HL-60 (cell line): ENCODE data around the gene ZNF638.

Experiments used
- CTCF ChIP-seq: IDR thresholded peaks from one replicate; pipeline ENCODE4 v1.5.1; 2011; ENCODE audit warnings: low read length, control low read depth, inconsistent platforms; ENCODE audit not compliant: insufficient read depth
- GABPA ChIP-seq: IDR thresholded peaks from 2 replicates; pipeline ENCODE4 v1.6.1; 2012; ENCODE audit warnings: low read depth
- POLR2AphosphoS5 ChIP-seq: IDR thresholded peaks from 2 replicates; pipeline ENCODE4 v1.6.1; 2012; ENCODE audit warnings: low read depth
- REST ChIP-seq: IDR thresholded peaks from 2 replicates; pipeline ENCODE4 v1.6.1; 2012; ENCODE audit warnings: low read depth; ENCODE audit not compliant: insufficient replicate concordance

- TF ChIP-seq CTCF: no peak
- no peak for TF ChIP-seq REST
- TF ChIP-seq GABPA: no peak
- no peak for TF ChIP-seq POLR2AphosphoS5
These were observed 147.2 kb downstream of the ZNF638 start for GRCh38 chr2:71478806-71479205.
